SK-N-SH (cell line): ENCODE data around the gene DEPDC5. TPM values are rescaled to one million over a fixed set of nuclear protein-coding genes. Genes with fewer than 3 reads are reported as not detected.

Source experiments
- CTCF ChIA-PET: fragments of 300-600, 350-600 bp; formaldehyde crosslinking; extraction: SDS; loops from one replicate; lab custom pipeline; 2021; lab: Yijun Ruan, JAX
- POLR2A ChIA-PET: fragments of 350-600 bp; sonication (Branson Sonifier 250); formaldehyde crosslinking; extraction: SDS; loops from one replicate; lab custom pipeline; 2020; ENCODE audit warnings: antibody characterized with exemption, inconsistent platforms; lab: Yijun Ruan, JAX
- DNase-seq: peaks from one replicate; pipeline ENCODE4 v3.0.0; 2012
- H2AFZ ChIP-seq: fragments of 200-600 bp; sonication (generic); 2 replicates; pipeline ENCODE4 v1.8.1; 2016; ENCODE audit warnings: antibody characterized with exemption, mild to moderate bottlenecking, low read depth
- H3F3A ChIP-seq: fragments of 200-600 bp; sonication (generic); replicated peaks from 2 replicates; pipeline ENCODE3; 2016; ENCODE audit warnings: antibody characterized with exemption, mild to moderate bottlenecking; ENCODE audit not compliant: insufficient read depth
- H3K27ac ChIP-seq, 2 experiments: fragments of 200-500 bp in 1 of 2; fragments of 200-600 bp in 1 of 2; sonication (Bioruptor generic) in 1 of 2; sonication (generic), shearing (Covaris generic) in 1 of 2; 2 replicates each; pipeline versions ENCODE4 v1.5.1 to v1.6.1; 2014 to 2016; ENCODE audit warnings: low read depth in 2 of 2, inconsistent platforms in 1 of 2, low read length in 1 of 2, mild to moderate bottlenecking in 1 of 2, mixed read lengths in 1 of 2
- H3K27me3 ChIP-seq: fragments of 200-600 bp; sonication (generic), shearing (Covaris generic); 2 replicates; pipeline ENCODE4 v1.6.1; 2016; ENCODE audit warnings: mixed run types; ENCODE audit not compliant: insufficient read depth
- H3K36me3 ChIP-seq, 2 experiments: fragments of 200-500 bp in 1 of 2; fragments of 200-600 bp in 1 of 2; sonication (Bioruptor generic) in 1 of 2; sonication (generic) in 1 of 2; replicated peaks in 1 of 2; 2 replicates each; pipeline versions ENCODE3 to v1.5.1; 2014 to 2016; ENCODE audit warnings: low read length in 1 of 2, mild to moderate bottlenecking in 1 of 2; ENCODE audit not compliant: insufficient read depth in 2 of 2, control insufficient read depth in 1 of 2
- H3K4me1 ChIP-seq, 2 experiments: fragments of 200-500 bp in 1 of 2; fragments of 200-600 bp in 1 of 2; sonication (Bioruptor generic) in 1 of 2; sonication (generic), shearing (Covaris generic) in 1 of 2; 2 replicates each; pipeline versions ENCODE4 v1.5.1 to v1.6.1; 2014 to 2016; ENCODE audit warnings: low read depth in 1 of 2, low read length in 1 of 2, mixed run types in 1 of 2; ENCODE audit not compliant: insufficient read depth in 2 of 2, control insufficient read depth in 1 of 2
- H3K4me2 ChIP-seq: fragments of 200-600 bp; sonication (generic), shearing (Covaris generic); 2 replicates; pipeline ENCODE4 v1.6.1; 2017; ENCODE audit warnings: mixed run types
- H3K4me3 ChIP-seq, 2 experiments: fragments of 200-500 bp in 1 of 2; fragments of 200-600 bp in 1 of 2; sonication (Bioruptor generic) in 1 of 2; sonication (generic), shearing (Covaris generic) in 1 of 2; 2 replicates each; pipeline versions ENCODE4 v1.5.1 to v1.8.1; 2014 to 2016; ENCODE audit warnings: low read depth in 2 of 2, inconsistent platforms in 1 of 2, low read length in 1 of 2, mild to moderate bottlenecking in 1 of 2, mixed read lengths in 1 of 2, moderate library complexity in 1 of 2
- H3K79me2 ChIP-seq: fragments of 200-600 bp; sonication (generic); 2 replicates; pipeline ENCODE4 v1.8.1; 2017; ENCODE audit warnings: mild to moderate bottlenecking; ENCODE audit not compliant: insufficient read depth
- H3K9ac ChIP-seq: fragments of 200-600 bp; sonication (generic); 2 replicates; pipeline ENCODE4 v1.6.1; 2017; ENCODE audit warnings: mixed run types
- H3K9me2 ChIP-seq: fragments of 200-600 bp; sonication (generic); 2 replicates; pipeline ENCODE4 v1.6.1; 2017; ENCODE audit warnings: mixed run types
- H3K9me3 ChIP-seq: fragments of 200-600 bp; sonication (generic); 2 replicates; pipeline ENCODE4 v1.6.1; 2017; ENCODE audit warnings: mixed run types, mild to moderate bottlenecking, moderate library complexity
- H4K20me1 ChIP-seq: fragments of 200-600 bp; sonication (generic); 2 replicates; pipeline ENCODE4 v1.6.1; 2017; ENCODE audit warnings: mild to moderate bottlenecking, mixed run types; ENCODE audit not compliant: insufficient read depth
- CHD2 ChIP-seq: fragments of 150-350 bp; IDR thresholded peaks from 2 replicates; pipeline ENCODE4 v1.6.1; 2018; ENCODE audit warnings: low read length; ENCODE audit not compliant: partially characterized antibody
- ELF1 ChIP-seq: IDR thresholded peaks from 2 replicates; pipeline ENCODE4 v1.4.0; 2012
- FOXJ3 ChIP-seq: sonication (generic); formaldehyde crosslinking; IDR thresholded peaks from 2 replicates; pipeline ENCODE4 v1.5.1; 2020; ENCODE audit warnings: mild to moderate bottlenecking, missing genetic modification reagents
- FOXM1 ChIP-seq: IDR thresholded peaks from 2 replicates; pipeline ENCODE4 v1.4.0; 2012; ENCODE audit warnings: low read depth, mild to moderate bottlenecking
- MEF2A ChIP-seq: IDR thresholded peaks from 2 replicates; pipeline ENCODE4 v1.4.0; 2012; ENCODE audit warnings: low read depth, borderline replicate concordance
- MXI1 ChIP-seq: IDR thresholded peaks from 2 replicates; pipeline ENCODE4 v1.6.1; 2012; ENCODE audit warnings: mild to moderate bottlenecking, low read depth, low read length, improper control_type of control experiment
- NFIC ChIP-seq: IDR thresholded peaks from 2 replicates; pipeline ENCODE4 v1.4.0; 2012; ENCODE audit warnings: borderline replicate concordance
- RAD21 ChIP-seq: IDR thresholded peaks from 2 replicates; pipeline ENCODE4 v1.6.1; 2012; ENCODE audit warnings: mild to moderate bottlenecking, low read length
- RCOR1 ChIP-seq: fragments of 150-350 bp; IDR thresholded peaks from 2 replicates; pipeline ENCODE4 v1.6.1; 2017; ENCODE audit warnings: antibody characterized with exemption, low read length
- RXRA ChIP-seq: IDR thresholded peaks from 2 replicates; pipeline ENCODE4 v1.4.0; 2012; ENCODE audit warnings: low read depth, mild to moderate bottlenecking, borderline replicate concordance
- SIN3A ChIP-seq: IDR thresholded peaks from 2 replicates; pipeline ENCODE4 v1.6.1; 2012; ENCODE audit warnings: low read depth, mild to moderate bottlenecking, low read length, moderate library complexity, borderline replicate concordance
- SMC3 ChIP-seq: IDR thresholded peaks from 2 replicates; pipeline ENCODE4 v1.6.1; 2012; ENCODE audit warnings: low read depth, low read length, improper control_type of control experiment
- TCF12 ChIP-seq: IDR thresholded peaks from 2 replicates; pipeline ENCODE4 v1.4.0; 2012
- WGBS: methylation state at CpG from one replicate; pipeline ENCODE4 v1.1.6; 2017; ENCODE audit warnings: low lambda C conversion rate; 5-methylcytosine and 5-hydroxymethylcytosine counted together
- polyA plus RNA-seq, 3 experiments: library from polyadenylated mRNA; depleted of rRNA; stranded (reverse); fragments of >200 nt; gene quantifications; 2 replicates each; pipeline ENCODE4 v1.2.3, GENCODE V29; 2012
- TF ChIP-seq, protein P1 (sequence below): fragments of 150-350 bp; IDR thresholded peaks from 2 replicates; pipeline ENCODE4 v1.6.1; 2016; ENCODE audit warnings: mild to moderate bottlenecking, low read depth, low read length
- TF ChIP-seq, protein P2 (sequence below): IDR thresholded peaks from 2 replicates; pipeline ENCODE4 v1.6.1; 2012; ENCODE audit warnings: mild to moderate bottlenecking, low read depth, low read length, moderate library complexity
- TF ChIP-seq, protein P3 (sequence below): IDR thresholded peaks from 2 replicates; pipeline ENCODE4 v1.4.0; 2012; ENCODE audit warnings: low read depth
- TF ChIP-seq, protein P4 (sequence below): IDR thresholded peaks from 2 replicates; pipeline ENCODE4; 2012
- TF ChIP-seq, protein P5 (sequence below): IDR thresholded peaks from 2 replicates; pipeline ENCODE4 v1.4.0; 2012; ENCODE audit warnings: low read depth, borderline replicate concordance
- TF ChIP-seq, protein P6 (sequence below): IDR thresholded peaks from 2 replicates; pipeline ENCODE4 v1.4.0; 2012; ENCODE audit warnings: low read depth, borderline replicate concordance
- TF ChIP-seq, protein P7 (sequence below): fragments of 150-350 bp; IDR thresholded peaks from 2 replicates; pipeline ENCODE4 v1.6.1; 2017; ENCODE audit warnings: antibody characterized with exemption, low read length, low read depth, borderline replicate concordance

The DEPDC5 gene
- polyA plus RNA-seq, 1 of the 3 experiments (the other 2 are of a cell fraction): 7.8 TPM

DNA sequence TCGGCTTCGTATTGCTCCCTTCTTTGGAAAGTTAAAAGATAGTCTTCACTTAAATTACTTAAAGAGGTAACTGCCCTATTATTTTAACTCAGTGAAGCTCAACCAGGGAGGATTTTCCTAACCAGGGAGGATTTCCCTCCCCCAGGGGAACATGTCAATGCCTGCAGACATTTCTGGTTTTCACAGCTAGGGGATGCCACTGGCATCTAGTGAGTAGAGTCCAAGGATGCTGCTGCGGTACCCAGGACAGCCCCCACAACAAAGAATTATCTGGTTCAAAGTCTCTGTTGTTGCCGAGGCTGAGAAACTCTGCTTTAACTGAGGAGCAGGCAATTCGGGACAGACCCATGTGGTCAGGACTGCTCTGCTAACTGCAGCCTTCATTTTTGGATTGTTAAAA, 82.2 kb downstream of the DEPDC5 start:
- H3K27ac ChIP-seq: no peak overlapping the region
- DNase-seq: no peak
- WGBS: 93% methylated on average over 5 of the region's 5 CpGs
- no peak overlapping the region for H3K9ac ChIP-seq
- no peak overlapping the region for H3K4me3 ChIP-seq
- CTCF ChIA-PET: interaction anchor here (0.7 to 1.8 kb wide), 4 partner anchors 11 to 134 kb away, joined by 3 to 7 read pairs (median 4); no protein-coding TSS in a partner anchor
- no peak overlapping the region for H3K4me2 ChIP-seq
- H3K4me1 ChIP-seq: no peaks in the 10 kb centered on the region
- TF ChIP-seq, protein P1, sequence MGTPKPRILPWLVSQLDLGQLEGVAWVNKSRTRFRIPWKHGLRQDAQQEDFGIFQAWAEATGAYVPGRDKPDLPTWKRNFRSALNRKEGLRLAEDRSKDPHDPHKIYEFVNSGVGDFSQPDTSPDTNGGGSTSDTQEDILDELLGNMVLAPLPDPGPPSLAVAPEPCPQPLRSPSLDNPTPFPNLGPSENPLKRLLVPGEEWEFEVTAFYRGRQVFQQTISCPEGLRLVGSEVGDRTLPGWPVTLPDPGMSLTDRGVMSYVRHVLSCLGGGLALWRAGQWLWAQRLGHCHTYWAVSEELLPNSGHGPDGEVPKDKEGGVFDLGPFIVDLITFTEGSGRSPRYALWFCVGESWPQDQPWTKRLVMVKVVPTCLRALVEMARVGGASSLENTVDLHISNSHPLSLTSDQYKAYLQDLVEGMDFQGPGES: no peak
- TF ChIP-seq FOXJ3: no peak
- TF ChIP-seq, protein P2, sequence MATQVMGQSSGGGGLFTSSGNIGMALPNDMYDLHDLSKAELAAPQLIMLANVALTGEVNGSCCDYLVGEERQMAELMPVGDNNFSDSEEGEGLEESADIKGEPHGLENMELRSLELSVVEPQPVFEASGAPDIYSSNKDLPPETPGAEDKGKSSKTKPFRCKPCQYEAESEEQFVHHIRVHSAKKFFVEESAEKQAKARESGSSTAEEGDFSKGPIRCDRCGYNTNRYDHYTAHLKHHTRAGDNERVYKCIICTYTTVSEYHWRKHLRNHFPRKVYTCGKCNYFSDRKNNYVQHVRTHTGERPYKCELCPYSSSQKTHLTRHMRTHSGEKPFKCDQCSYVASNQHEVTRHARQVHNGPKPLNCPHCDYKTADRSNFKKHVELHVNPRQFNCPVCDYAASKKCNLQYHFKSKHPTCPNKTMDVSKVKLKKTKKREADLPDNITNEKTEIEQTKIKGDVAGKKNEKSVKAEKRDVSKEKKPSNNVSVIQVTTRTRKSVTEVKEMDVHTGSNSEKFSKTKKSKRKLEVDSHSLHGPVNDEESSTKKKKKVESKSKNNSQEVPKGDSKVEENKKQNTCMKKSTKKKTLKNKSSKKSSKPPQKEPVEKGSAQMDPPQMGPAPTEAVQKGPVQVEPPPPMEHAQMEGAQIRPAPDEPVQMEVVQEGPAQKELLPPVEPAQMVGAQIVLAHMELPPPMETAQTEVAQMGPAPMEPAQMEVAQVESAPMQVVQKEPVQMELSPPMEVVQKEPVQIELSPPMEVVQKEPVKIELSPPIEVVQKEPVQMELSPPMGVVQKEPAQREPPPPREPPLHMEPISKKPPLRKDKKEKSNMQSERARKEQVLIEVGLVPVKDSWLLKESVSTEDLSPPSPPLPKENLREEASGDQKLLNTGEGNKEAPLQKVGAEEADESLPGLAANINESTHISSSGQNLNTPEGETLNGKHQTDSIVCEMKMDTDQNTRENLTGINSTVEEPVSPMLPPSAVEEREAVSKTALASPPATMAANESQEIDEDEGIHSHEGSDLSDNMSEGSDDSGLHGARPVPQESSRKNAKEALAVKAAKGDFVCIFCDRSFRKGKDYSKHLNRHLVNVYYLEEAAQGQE: no peak
- TF ChIP-seq SIN3A: no peak
- TF ChIP-seq, protein P3, sequence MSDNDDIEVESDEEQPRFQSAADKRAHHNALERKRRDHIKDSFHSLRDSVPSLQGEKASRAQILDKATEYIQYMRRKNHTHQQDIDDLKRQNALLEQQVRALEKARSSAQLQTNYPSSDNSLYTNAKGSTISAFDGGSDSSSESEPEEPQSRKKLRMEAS: no peak
- no peak for TF ChIP-seq CHD2
- no peak for TF ChIP-seq RAD21
- no peak for TF ChIP-seq RCOR1
- TF ChIP-seq MXI1: no peak
- TF ChIP-seq, protein P4, sequence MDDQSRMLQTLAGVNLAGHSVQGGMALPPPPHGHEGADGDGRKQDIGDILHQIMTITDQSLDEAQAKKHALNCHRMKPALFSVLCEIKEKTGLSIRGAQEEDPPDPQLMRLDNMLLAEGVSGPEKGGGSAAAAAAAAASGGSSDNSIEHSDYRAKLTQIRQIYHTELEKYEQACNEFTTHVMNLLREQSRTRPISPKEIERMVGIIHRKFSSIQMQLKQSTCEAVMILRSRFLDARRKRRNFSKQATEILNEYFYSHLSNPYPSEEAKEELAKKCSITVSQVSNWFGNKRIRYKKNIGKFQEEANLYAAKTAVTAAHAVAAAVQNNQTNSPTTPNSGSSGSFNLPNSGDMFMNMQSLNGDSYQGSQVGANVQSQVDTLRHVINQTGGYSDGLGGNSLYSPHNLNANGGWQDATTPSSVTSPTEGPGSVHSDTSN: no peak
- no peak for TF ChIP-seq RXRA
- TF ChIP-seq, protein P5, sequence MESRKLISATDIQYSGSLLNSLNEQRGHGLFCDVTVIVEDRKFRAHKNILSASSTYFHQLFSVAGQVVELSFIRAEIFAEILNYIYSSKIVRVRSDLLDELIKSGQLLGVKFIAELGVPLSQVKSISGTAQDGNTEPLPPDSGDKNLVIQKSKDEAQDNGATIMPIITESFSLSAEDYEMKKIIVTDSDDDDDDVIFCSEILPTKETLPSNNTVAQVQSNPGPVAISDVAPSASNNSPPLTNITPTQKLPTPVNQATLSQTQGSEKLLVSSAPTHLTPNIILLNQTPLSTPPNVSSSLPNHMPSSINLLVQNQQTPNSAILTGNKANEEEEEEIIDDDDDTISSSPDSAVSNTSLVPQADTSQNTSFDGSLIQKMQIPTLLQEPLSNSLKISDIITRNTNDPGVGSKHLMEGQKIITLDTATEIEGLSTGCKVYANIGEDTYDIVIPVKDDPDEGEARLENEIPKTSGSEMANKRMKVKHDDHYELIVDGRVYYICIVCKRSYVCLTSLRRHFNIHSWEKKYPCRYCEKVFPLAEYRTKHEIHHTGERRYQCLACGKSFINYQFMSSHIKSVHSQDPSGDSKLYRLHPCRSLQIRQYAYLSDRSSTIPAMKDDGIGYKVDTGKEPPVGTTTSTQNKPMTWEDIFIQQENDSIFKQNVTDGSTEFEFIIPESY: no peak
- TF ChIP-seq NFIC: no peak
- no peak for TF ChIP-seq ELF1
- TF ChIP-seq FOXM1: no peak
- no peak for TF ChIP-seq TCF12
- no peak for TF ChIP-seq MEF2A
- TF ChIP-seq, protein P6, sequence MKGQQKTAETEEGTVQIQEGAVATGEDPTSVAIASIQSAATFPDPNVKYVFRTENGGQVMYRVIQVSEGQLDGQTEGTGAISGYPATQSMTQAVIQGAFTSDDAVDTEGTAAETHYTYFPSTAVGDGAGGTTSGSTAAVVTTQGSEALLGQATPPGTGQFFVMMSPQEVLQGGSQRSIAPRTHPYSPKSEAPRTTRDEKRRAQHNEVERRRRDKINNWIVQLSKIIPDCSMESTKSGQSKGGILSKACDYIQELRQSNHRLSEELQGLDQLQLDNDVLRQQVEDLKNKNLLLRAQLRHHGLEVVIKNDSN: no peak
- TF ChIP-seq SMC3: no peak
- TF ChIP-seq, protein P7, sequence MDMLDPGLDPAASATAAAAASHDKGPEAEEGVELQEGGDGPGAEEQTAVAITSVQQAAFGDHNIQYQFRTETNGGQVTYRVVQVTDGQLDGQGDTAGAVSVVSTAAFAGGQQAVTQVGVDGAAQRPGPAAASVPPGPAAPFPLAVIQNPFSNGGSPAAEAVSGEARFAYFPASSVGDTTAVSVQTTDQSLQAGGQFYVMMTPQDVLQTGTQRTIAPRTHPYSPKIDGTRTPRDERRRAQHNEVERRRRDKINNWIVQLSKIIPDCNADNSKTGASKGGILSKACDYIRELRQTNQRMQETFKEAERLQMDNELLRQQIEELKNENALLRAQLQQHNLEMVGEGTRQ: no peak
- TF ChIP-seq, all 33 proteins: peak for 0
- Histone ChIP-seq H3K79me2 (no peaks in the 10 kb centered on the region), H3K27me3 (no peaks in the 10 kb centered on the region), H3K9me3 (no peaks in the 10 kb centered on the region), H3F3A (peaks cover 6% of the 10 kb centered on the region), H2AFZ (no peak overlapping the region), H3K9me2 (no peaks in the 10 kb centered on the region), H3K36me3 (peaks cover 22 to 32% of the 10 kb centered on the region in 2 experiments), H4K20me1 (no peaks in the 10 kb centered on the region)
- POLR2A ChIA-PET: no interaction called here
